Adrenal gland (tissue), 12 donors: Measurements from ENCODE around the gene CCDC192. TPM values are rescaled to one million over a fixed set of nuclear protein-coding genes. Genes with fewer than 3 reads are reported as not detected.
A peak's percentile ranks its signal among the peaks of the same experiment; 100 is the strongest.

Experiments
- DNase-seq, 7 donors: peaks; one replicate each; pipeline ENCODE4 v3.0.0-alpha.2; 2019 to 2020
- H3K27ac ChIP-seq, 5 donors: fragments of 200-600 bp; sonication (generic) in 4 of 5; 1 replicate in 3 of 5; 2 replicates in 2 of 5; pipeline versions ENCODE4 v1.5.1 to v1.8.0; 2016 to 2020; ENCODE audit warnings: mild to moderate bottlenecking in 1 of 5
- H3K27me3 ChIP-seq: fragments of 200-600 bp; 2 replicates; pipeline ENCODE4 v1.8.0; 2021
- H3K36me3 ChIP-seq, 2 donors: fragments of 200-600 bp; replicated peaks in 1 of 2; 1 replicate in 1 of 2; 2 replicates in 1 of 2; pipeline versions ENCODE4 v1.5.1 to v1.8.0; 2018 to 2022
- H3K4me1 ChIP-seq, 2 donors: fragments of 200-600 bp; replicated peaks in 1 of 2; 1 replicate in 1 of 2; 2 replicates in 1 of 2; pipeline versions ENCODE4 v1.5.1 to v1.8.0; 2018 to 2021
- H3K4me3 ChIP-seq, 4 donors: fragments of 200-600 bp; sonication (generic) in 3 of 4; one replicate each; pipeline ENCODE4 v1.5.1; 2016 to 2018
- H3K9me3 ChIP-seq, 3 donors: fragments of 200-600 bp; sonication (generic) in 1 of 3; replicated peaks in 1 of 3; 1 replicate in 2 of 3; 2 replicates in 1 of 3; pipeline versions ENCODE4 v1.5.1 to v1.8.0; 2016 to 2021
- CTCF ChIP-seq, 6 experiments: fragments of 450-650 bp in 4 of 6; fragments of 200-600 bp in 2 of 6; sonication (generic) in 1 of 6; IDR thresholded peaks; 1 replicate in 5 of 6; 2 replicates in 1 of 6; pipeline versions ENCODE4 v1.5.1 to v1.8.0; 2016 to 2021; ENCODE audit warnings: antibody characterized with exemption in 6 of 6, mild to moderate bottlenecking in 2 of 6, moderate library complexity in 1 of 6
- POLR2A ChIP-seq, 2 donors: fragments of 450-650 bp; IDR thresholded peaks; one replicate each; pipeline ENCODE4 v1.6.1; 2017; ENCODE audit warnings: antibody characterized with exemption in 2 of 2, mild to moderate bottlenecking in 2 of 2, moderate library complexity in 1 of 2
- WGBS, 4 donors: extraction: QIAGEN DNeasy Blood & Tissue Kit in 2 of 4; methylation state at CpG; one replicate each; pipeline versions ENCODE4 v1.1.5 to v1.1.7; 2013 to 2017; 5-methylcytosine and 5-hydroxymethylcytosine counted together
- intact Hi-C, 2 donors: fragments of 100-400 bp; cut with DNase I; formaldehyde crosslinking; loops; one replicate each; pipeline versions ENCODE4 v1.14.1 to v1.15.0; 2022 to 2023
- polyA plus RNA-seq, 3 donors: library from polyadenylated mRNA; stranded (reverse); fragments of 200-250 nt in 2 of 3; fragments of 350-450 nt in 1 of 3; fragmentation: Illumina TruSeq in 1 of 3; extraction: RNeasy Lipid Tissue Mini Kit (QIAGEN cat#74804) in 1 of 3; gene quantifications; one replicate each; pipeline ENCODE4 v1.2.3, GENCODE V29; 2013 to 2014
- total RNA-seq, 9 donors: library from RNA; depleted of rRNA in 4 of 9; stranded (reverse); fragments of >200 nt in 4 of 9; fragments of 120-200 nt in 1 of 9; fragmentation: NEBNext Ultra II Directional in 1 of 9; extraction: Animal tissue kit (Norgen Biotek cat#: 25700) in 1 of 9; gene quantifications; one replicate each; pipeline versions ENCODE4 v1.1.0 to v1.2.4, GENCODE V29; 2013 to 2023
- donor health status: healthy with polysubstance abuse.
- donor health status: Bipolar disorder and iron deficiency.
- donor health status: DM: yes; HTN: yes; CAD: no.
- donor health status: DM: no; HTN: no; CAD: no.
- donor health status: DM: no; HTN: no; CAD: no.
- donor health status: DM: yes; HTN: yes; CAD: no.

Gene CCDC192
- total and polyA plus RNA-seq, 12 donors, result 0.35 to 0.56 (median 0.46) TPM; not detected in 8

- DNase-seq, result no peak
- H3K36me3 ChIP-seq, result no peaks in the 10 kb centered on the region
- intact Hi-C loops, result no loop called here
- no peak overlapping the region for H3K4me3 ChIP-seq
- H3K9me3 ChIP-seq, result no peaks in the 10 kb centered on the region
- 47 to 70% (median 55%) methylated on average over 2 of the region's 2 CpGs for WGBS, 4 donors
- no peak overlapping the region for H3K27ac ChIP-seq
- TF ChIP-seq POLR2A (IDR thresholded peaks at IDR 0.05) (no peak), CTCF (IDR thresholded peaks at IDR 0.05) (no peak)
- no peaks in the 10 kb centered on the region for H3K4me1 ChIP-seq
- no peaks in the 10 kb centered on the region for H3K27me3 ChIP-seq
Observed at GRCh38 chr5:127899214-127899610, 196.0 kb downstream of the CCDC192 start.

- Histone ChIP-seq H3K4me3 (no peak overlapping the region), H3K27ac (no peak overlapping the region), H3K4me1 (no peaks in the 10 kb centered on the region), H3K27me3 (no peaks in the 10 kb centered on the region), H3K9me3 (no peaks in the 10 kb centered on the region), H3K36me3 (no peaks in the 10 kb centered on the region)
- WGBS, 4 donors, result 74 to 96% (median 93%) methylated on average over 2 of the region's 2 CpGs
- intact Hi-C loops, result no loop called here
- no peak for TF ChIP-seq POLR2A (IDR thresholded peaks at IDR 0.05)
- no peak for TF ChIP-seq CTCF (IDR thresholded peaks at IDR 0.05)
- no peak for DNase-seq
Observed at GRCh38 chr5:127906562-127907204, 203.5 kb downstream of the CCDC192 start.

DNA sequence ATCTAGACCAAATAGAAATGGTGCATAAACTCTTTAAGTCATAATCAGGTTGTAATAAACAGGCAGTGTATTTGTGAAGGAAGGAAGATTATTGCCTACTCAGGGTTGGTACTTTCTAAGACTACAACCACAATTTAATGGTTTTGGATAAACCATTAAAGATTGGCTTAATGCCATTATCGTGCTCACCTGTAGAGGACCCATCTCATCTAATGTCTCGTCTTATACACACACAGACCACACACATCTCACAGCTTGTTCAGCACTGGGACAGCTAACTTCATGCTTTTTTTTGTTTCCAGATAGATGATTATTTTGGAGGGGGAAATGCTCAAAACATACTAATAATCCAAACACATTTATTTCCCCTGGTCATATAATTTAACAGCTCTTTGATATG is 204.7 kb downstream of the CCDC192 start:
- Histone ChIP-seq H3K4me3 (no peak overlapping the region), H3K27ac (no peak overlapping the region), H3K4me1 (no peaks in the 10 kb centered on the region), H3K9me3 (no peaks in the 10 kb centered on the region), H3K27me3 (no peaks in the 10 kb centered on the region), H3K36me3 (no peaks in the 10 kb centered on the region)
- TF ChIP-seq POLR2A (IDR thresholded peaks at IDR 0.05), result no peak
- no peak for TF ChIP-seq CTCF (IDR thresholded peaks at IDR 0.05)
- 75 to 85% (median 78%) methylated on average over 2 of the region's 2 CpGs for WGBS, 4 donors
- no peak for DNase-seq
- intact Hi-C loops, result no loop called here

GRCh38 chr5:127909066-127909465 is 205.9 kb downstream of the CCDC192 start:
- H3K4me1 ChIP-seq, result no peaks in the 10 kb centered on the region
- intact Hi-C loops, result no loop called here
- no peaks in the 10 kb centered on the region for H3K9me3 ChIP-seq
- no peaks in the 10 kb centered on the region for H3K27me3 ChIP-seq
- H3K36me3 ChIP-seq, result no peaks in the 10 kb centered on the region
- H3K27ac ChIP-seq, result no peak overlapping the region
- H3K4me3 ChIP-seq, result no peak overlapping the region
- WGBS, 4 donors, result 39 to 56% (median 44%) methylated on average over 3 of the region's 3 CpGs
- TF ChIP-seq POLR2A (IDR thresholded peaks at IDR 0.05), result no peak
- peak in 4 of 6 experiments; percentile 23 to 41 (median 32) for TF ChIP-seq CTCF (IDR thresholded peaks at IDR 0.05)
- peak in 3 of 7 donors; percentile 13 to 26 (median 26) for DNase-seq
